OCI-M2 (cell line): Measurements from ENCODE around the gene CCDC34.
"Not testable (repeated sequence)": the region's sequence is repeated elsewhere in the genome, so short reads cannot be mapped to it uniquely, and the experiment has no call there.

ENCODE experiments used
- DNase-seq: peaks from one replicate; lab custom pipeline; 2025; ENCODE audit not compliant: unreplicated experiment; lab: John Stamatoyannopoulos, UW

Gene CCDC34

GRCh38 chr11:27327064-27327463 is 36.0 kb downstream of the CCDC34 start:
- not testable (repeated sequence) for DNase-seq

GRCh38 chr11:27322196-27322595 is 40.8 kb downstream of the CCDC34 start:
- DNase-seq: not testable (repeated sequence)

GRCh38 chr11:27321340-27321739 is 41.7 kb downstream of the CCDC34 start:
- not testable (repeated sequence) for DNase-seq

GRCh38 chr11:27319072-27319471 is 43.9 kb downstream of the CCDC34 start:
- DNase-seq: no peak

- no peak for DNase-seq
These were observed 45.3 kb downstream of the CCDC34 start for GRCh38 chr11:27317751-27318150.

GRCh38 chr11:27315836-27316235 is 47.2 kb downstream of the CCDC34 start:
- no peak for DNase-seq

GRCh38 chr11:27313157-27313821 is 49.7 kb downstream of the CCDC34 start:
- DNase-seq: no peak

- no peak for DNase-seq
These were observed 50.9 kb downstream of the CCDC34 start for GRCh38 chr11:27312110-27312509.

GRCh38 chr11:27310707-27311106 is 52.3 kb downstream of the CCDC34 start:
- DNase-seq: no peak

- DNase-seq: no peak
These were observed 52.8 kb downstream of the CCDC34 start for GRCh38 chr11:27310182-27310581.

GRCh38 chr11:27309046-27309445 is 54.0 kb downstream of the CCDC34 start:
- no peak for DNase-seq

GRCh38 chr11:27307232-27307631 is 55.8 kb downstream of the CCDC34 start:
- no peak for DNase-seq

GRCh38 chr11:27305751-27306150 is 57.3 kb downstream of the CCDC34 start:
- DNase-seq: no peak

- DNase-seq: no peak
These were observed 58.5 kb downstream of the CCDC34 start for GRCh38 chr11:27304514-27304913.

- DNase-seq: no peak
These were observed 59.1 kb downstream of the CCDC34 start for GRCh38 chr11:27303903-27304302.

GRCh38 chr11:27300974-27301373 is 62.0 kb downstream of the CCDC34 start:
- DNase-seq: no peak

- no peak for DNase-seq
These were observed 65.4 kb downstream of the CCDC34 start for GRCh38 chr11:27297616-27298015.

- no peak for DNase-seq
These were observed 66.5 kb downstream of the CCDC34 start for GRCh38 chr11:27296497-27296896.

GRCh38 chr11:27295928-27296327 is 67.1 kb downstream of the CCDC34 start:
- DNase-seq: no peak

GRCh38 chr11:27294654-27295053 is 68.4 kb downstream of the CCDC34 start:
- DNase-seq: no peak

GRCh38 chr11:27293515-27294417 is 69.2 kb downstream of the CCDC34 start:
- no peak for DNase-seq

GRCh38 chr11:27292637-27293010 is 70.4 kb downstream of the CCDC34 start:
- DNase-seq: no peak
